ENCODE measurements around the gene RAD51B.

DNA sequence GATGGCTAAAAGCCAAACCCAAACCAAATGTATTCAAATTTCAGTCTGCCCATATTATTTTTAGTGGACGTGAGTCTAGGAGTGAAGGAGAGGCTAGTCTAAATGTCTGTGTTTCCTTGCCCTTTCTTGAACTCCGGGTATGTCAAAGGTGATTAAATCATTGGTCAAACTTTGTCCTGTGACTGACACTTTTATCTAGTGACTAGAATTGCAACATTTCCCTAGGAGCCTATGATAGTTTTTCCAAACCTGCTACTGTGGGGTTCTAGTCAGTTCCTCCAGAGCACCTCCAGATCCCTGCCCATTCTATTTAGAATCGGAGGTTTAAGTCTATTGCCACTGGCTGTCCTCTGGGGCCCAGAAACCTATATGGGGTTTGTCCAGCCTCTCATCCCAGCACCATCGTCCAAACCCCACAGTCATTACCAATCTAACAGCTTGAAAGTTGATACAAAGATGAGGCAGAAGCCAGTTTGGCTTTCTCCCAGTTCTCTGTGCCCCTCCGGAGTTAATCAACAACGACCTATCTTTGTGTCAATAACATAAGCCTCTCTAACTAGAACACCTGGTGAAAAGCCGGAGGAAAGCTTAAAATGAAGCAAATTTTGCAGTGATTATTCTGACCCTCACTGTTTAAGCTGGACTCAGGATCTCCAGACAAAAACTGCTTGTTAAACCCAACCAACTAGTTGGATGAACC, 666.6 kb downstream of the RAD51B start:
- TF ChIP-seq, protein P1, sequence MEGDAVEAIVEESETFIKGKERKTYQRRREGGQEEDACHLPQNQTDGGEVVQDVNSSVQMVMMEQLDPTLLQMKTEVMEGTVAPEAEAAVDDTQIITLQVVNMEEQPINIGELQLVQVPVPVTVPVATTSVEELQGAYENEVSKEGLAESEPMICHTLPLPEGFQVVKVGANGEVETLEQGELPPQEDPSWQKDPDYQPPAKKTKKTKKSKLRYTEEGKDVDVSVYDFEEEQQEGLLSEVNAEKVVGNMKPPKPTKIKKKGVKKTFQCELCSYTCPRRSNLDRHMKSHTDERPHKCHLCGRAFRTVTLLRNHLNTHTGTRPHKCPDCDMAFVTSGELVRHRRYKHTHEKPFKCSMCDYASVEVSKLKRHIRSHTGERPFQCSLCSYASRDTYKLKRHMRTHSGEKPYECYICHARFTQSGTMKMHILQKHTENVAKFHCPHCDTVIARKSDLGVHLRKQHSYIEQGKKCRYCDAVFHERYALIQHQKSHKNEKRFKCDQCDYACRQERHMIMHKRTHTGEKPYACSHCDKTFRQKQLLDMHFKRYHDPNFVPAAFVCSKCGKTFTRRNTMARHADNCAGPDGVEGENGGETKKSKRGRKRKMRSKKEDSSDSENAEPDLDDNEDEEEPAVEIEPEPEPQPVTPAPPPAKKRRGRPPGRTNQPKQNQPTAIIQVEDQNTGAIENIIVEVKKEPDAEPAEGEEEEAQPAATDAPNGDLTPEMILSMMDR (conservative IDR thresholded peaks at IDR 0.05): no peak
- no peak for TF ChIP-seq EZH2 (IDR thresholded peaks at IDR 0.05; ENCODE audit: low read depth)
